ENCODE data around the gene NRG4.

DNA sequence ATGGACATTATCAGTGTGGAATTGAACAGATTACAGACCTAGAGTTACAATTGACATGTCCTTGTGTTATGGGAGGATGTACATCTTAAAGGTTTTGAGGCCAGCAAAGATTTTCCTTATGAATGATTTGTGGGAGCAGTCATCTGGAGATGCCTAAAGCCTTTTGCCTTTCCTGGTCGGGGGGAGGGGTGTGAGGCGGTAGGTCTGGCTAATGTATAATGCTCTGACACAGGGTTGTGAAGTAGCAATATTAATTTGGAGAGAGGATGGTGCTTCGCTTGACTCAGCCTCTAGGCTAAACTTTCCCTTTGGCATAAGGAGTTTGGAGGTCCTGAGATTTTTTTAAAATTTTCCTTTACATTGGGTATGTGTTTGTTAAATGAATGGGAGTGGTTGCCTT, 85.3 kb downstream of the NRG4 start:
- TF ChIP-seq CTCF (IDR thresholded peaks at IDR 0.05; ENCODE audit: low read length) (no peak), EZH2 (IDR thresholded peaks at IDR 0.05; ENCODE audit: borderline replicate concordance, low read length) (no peak)

All from OCI-LY1 (cell line).